GM12878 (cell line): ENCODE data around the gene AP3M1. TPM values are rescaled to one million over a fixed set of nuclear protein-coding genes. Genes with fewer than 3 reads are reported as not detected.

Experiments used
- HSF1 ChIP-seq: fragments of 150-350 bp; IDR thresholded peaks from 2 replicates; pipeline ENCODE4 v1.6.1; 2014; ENCODE audit warnings: mild to moderate bottlenecking, low read depth, low read length
- KLF5 ChIP-seq: fragments of 450-650 bp; IDR thresholded peaks from 2 replicates; pipeline ENCODE4 v1.6.1; 2014; ENCODE audit warnings: mild to moderate bottlenecking; ENCODE audit not compliant: partially characterized antibody
- PKNOX1 ChIP-seq: fragments of 450-650 bp; IDR thresholded peaks from 2 replicates; pipeline ENCODE4 v1.6.1; 2016; ENCODE audit warnings: mild to moderate bottlenecking
- RUNX3 ChIP-seq: IDR thresholded peaks from 2 replicates; pipeline ENCODE4 v1.6.1; 2012; ENCODE audit warnings: low read length, inconsistent platforms
- SREBF2 ChIP-seq: IDR thresholded peaks from 2 replicates; pipeline ENCODE4 v1.6.1; 2012; ENCODE audit warnings: mild to moderate bottlenecking, low read length
- USF1 ChIP-seq: IDR thresholded peaks from 2 replicates; pipeline ENCODE4 v1.6.1; 2011; ENCODE audit warnings: borderline replicate concordance, low read depth, mild to moderate bottlenecking, moderate library complexity, mixed read lengths, low read length; ENCODE audit not compliant: insufficient read depth; ENCODE audit errors: extremely low read length
- YY1 ChIP-seq: IDR thresholded peaks from 2 replicates; pipeline ENCODE4 v1.6.1; 2011; ENCODE audit warnings: low read depth, mild to moderate bottlenecking, low read length
- ZNF384 ChIP-seq: IDR thresholded peaks from 2 replicates; pipeline ENCODE4 v1.6.1; 2012; ENCODE audit warnings: low read depth, mild to moderate bottlenecking, low read length, improper control_type of control experiment, borderline replicate concordance
- polyA plus RNA-seq, 11 experiments: library from polyadenylated mRNA; depleted of rRNA in 4 of 11; unstranded in 6 of 11; stranded (reverse) in 5 of 11; fragments of >200 nt; fragmentation: Nextera tagmentation in 4 of 11; fragmentation: Illumina TruSeq in 1 of 11; extraction: Ambion mirVana in 4 of 11; extraction: Trizol in 1 of 11; gene quantifications; 1 replicate in 1 of 11; 2 replicates in 10 of 11; pipeline versions ENCODE4 v1.2.1 to v1.2.3, GENCODE V29; 2011 to 2016; ENCODE audit warnings: inconsistent platforms in 2 of 11, missing spikeins in 2 of 11, low read depth in 1 of 11
- total RNA-seq, 4 experiments: library from RNA; depleted of rRNA in 3 of 4; stranded (reverse); fragments of >200 nt in 3 of 4; fragmentation: Illumina TruSeq in 1 of 4; extraction: Trizol in 1 of 4; gene quantifications; 2 replicates each; pipeline versions ENCODE4 v1.2.1 to v1.2.3, GENCODE V29; 2013 to 2021

AP3M1 gene
- total and polyA plus RNA-seq, 10 of the 15 experiments (the other 5 are each of a cell fraction or from before 2014, with no cell fraction given) = 22.1 to 83.4 (median 47.7) TPM

GRCh38 chr10:74150204-74150989 is at the start of gene AP3M1 (continued):
- TF ChIP-seq HSF1 (no peak), SREBF2 (no peak), USF1 (no peak), YY1 (no peak; the same call in 1 of the 2 replicates), RUNX3 (peak; percentile 37; the same call in 1 of the 2 replicates), PKNOX1 (peak; percentile 31; the same call in 1 of the 2 replicates), KLF5 (peak; percentile 53), ZNF384 (no peak)
- TF ChIP-seq, all 136 proteins: peak for 35
